Measurements from ENCODE around the gene RHOBTB3.
"Not testable (repeated sequence)": the region's sequence is repeated elsewhere in the genome, so short reads cannot be mapped to it uniquely, and the experiment has no call there.

RHOBTB3 gene, protein sequence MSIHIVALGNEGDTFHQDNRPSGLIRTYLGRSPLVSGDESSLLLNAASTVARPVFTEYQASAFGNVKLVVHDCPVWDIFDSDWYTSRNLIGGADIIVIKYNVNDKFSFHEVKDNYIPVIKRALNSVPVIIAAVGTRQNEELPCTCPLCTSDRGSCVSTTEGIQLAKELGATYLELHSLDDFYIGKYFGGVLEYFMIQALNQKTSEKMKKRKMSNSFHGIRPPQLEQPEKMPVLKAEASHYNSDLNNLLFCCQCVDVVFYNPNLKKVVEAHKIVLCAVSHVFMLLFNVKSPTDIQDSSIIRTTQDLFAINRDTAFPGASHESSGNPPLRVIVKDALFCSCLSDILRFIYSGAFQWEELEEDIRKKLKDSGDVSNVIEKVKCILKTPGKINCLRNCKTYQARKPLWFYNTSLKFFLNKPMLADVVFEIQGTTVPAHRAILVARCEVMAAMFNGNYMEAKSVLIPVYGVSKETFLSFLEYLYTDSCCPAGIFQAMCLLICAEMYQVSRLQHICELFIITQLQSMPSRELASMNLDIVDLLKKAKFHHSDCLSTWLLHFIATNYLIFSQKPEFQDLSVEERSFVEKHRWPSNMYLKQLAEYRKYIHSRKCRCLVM

GRCh38 chr5:95730730-95731570, at the start of gene RHOBTB3:
TSS of gene RHOBTB3 (plus strand) at chr5:95731336. CDS start at chr5:95731683, 347 bp downstream.
- in situ Hi-C loops (cut with MboI; ENCODE audit: low pct_unique_long_range_greater_than_20kb, low sequenced_read_pairs) = no loop called here
- peak; percentile 88 for DNase-seq

DNA sequence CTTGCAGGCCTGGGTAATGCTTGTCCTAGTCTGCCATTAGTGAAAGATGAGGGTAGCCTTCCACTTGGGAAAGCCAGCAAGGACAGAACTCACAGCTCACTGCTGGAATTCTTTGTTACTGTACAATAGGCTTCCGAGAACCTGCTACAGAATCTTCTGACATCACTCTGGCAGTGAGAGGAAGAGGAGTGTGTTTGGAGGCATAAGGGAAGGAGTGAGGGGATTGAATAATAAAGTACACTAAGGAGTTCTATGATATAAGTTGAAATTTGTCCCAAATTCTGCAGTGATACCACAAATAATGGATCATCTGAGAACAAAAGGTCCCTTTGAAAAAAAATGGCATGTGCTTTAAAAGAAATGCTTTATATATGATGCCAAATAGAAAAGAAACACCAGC, 48.2 kb upstream of the RHOBTB3 start, which contains the start of gene SPATA9:
SPATA9 (minus strand) TSS at position 101 of the 400 bp plus-strand sequence. CDS start 137 bp downstream, outside the sequence.
- DNase-seq = no peak
- in situ Hi-C loops (cut with MboI; ENCODE audit: low pct_unique_long_range_greater_than_20kb, low sequenced_read_pairs) = no loop called here

DNA sequence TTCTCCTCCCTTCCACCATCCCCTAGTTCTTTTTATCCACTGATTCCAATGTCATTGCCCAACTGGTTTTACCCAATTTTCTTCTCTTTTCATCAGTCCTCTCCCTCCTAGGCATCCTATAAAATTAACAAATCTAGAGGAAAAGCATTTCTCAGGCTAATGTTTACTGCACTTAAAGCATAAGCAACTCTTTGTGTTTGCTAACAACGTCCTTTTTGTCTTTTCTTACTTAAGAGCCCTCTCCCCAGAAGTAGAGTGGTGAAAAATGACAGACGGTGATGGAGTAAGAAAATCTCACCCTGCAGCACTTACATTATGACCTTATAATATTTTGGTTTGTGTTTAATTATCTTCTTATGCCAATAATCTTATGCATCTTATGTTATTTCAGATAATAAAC, 46.8 kb upstream of the RHOBTB3 start:
- in situ Hi-C loops (cut with MboI; ENCODE audit: low pct_unique_long_range_greater_than_20kb, low sequenced_read_pairs) = no loop called here
- no peak for DNase-seq

GRCh38 chr5:95686651-95687050, 44.5 kb upstream of the RHOBTB3 start:
- in situ Hi-C loops (cut with MboI; ENCODE audit: low pct_unique_long_range_greater_than_20kb, low sequenced_read_pairs) = no loop called here
- no peak for DNase-seq

GRCh38 chr5:95689680-95690079, 41.5 kb upstream of the RHOBTB3 start:
- no peak for DNase-seq
- in situ Hi-C loops (cut with MboI; ENCODE audit: low pct_unique_long_range_greater_than_20kb, low sequenced_read_pairs) = no loop called here

GRCh38 chr5:95690333-95690732, 40.8 kb upstream of the RHOBTB3 start:
- DNase-seq = no peak
- in situ Hi-C loops (cut with MboI; ENCODE audit: low pct_unique_long_range_greater_than_20kb, low sequenced_read_pairs) = no loop called here

DNA sequence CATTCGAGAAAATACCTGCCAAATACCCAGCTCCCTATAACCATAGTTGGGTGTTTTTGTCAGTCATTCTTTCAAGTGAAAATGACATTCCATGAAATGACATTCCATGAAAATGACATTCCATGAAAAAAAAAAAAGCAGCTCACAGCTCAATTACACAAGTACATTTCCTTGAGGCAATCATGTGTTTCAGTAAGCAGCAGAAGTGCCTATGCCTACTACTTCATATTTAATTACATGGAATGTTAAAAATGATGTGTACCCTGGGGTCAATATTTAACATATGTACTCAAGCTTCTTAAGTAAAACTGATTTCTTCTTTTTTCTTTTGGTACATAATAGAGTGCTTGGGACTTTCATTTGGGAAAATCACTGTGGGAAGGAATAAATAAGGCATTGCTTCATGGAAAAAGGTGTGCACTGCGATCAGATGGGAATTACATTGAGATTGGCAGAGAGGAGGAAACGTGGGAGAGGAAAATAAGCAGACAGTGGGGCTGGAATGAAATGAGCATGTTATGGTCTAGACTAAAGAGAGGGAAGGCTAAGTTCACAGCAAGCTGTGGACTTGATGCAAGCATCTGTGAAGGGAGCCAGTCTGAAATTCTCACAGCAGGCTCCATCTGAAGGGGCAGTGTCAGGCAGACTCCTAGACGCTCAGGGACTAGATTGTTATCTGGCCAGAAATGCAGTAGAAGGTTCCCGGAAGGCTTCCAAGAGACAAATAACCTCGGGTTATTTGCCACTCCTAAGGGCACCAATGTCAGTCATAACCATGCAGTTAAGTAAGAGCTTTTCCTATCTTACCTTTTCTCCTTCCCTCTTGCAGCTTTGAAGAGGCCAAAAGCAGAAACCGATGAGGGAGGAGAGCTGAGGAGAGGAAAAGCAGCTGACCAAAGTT, 33.1 kb upstream of the RHOBTB3 start:
- in situ Hi-C loops (cut with MboI; ENCODE audit: low pct_unique_long_range_greater_than_20kb, low sequenced_read_pairs) = no loop called here
- DNase-seq = no peak

DNA sequence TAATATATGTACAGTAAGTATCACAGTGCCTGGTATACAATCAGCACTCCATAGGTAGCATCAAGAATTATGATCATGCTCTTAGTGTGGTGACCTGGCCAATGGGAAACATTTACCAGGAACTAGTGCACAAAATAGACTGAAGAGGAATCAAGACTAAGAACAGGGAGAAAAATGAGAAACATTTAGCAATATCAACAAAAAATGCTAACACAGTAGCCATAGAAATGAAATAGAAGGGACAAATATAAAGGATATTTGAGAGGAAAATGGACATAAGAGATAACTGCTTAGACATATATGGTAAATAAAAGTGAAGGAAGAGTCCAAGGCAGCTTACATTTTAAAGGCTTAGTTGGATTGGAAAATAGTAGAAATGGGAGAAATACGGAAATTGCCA, 31.8 kb upstream of the RHOBTB3 start:
- no peak for DNase-seq
- in situ Hi-C loops (cut with MboI; ENCODE audit: low pct_unique_long_range_greater_than_20kb, low sequenced_read_pairs) = no loop called here

- DNase-seq = no peak
- in situ Hi-C loops (cut with MboI; ENCODE audit: low pct_unique_long_range_greater_than_20kb, low sequenced_read_pairs) = no loop called here
Measured at GRCh38 chr5:95701074-95701473, 30.1 kb upstream of the RHOBTB3 start.

DNA sequence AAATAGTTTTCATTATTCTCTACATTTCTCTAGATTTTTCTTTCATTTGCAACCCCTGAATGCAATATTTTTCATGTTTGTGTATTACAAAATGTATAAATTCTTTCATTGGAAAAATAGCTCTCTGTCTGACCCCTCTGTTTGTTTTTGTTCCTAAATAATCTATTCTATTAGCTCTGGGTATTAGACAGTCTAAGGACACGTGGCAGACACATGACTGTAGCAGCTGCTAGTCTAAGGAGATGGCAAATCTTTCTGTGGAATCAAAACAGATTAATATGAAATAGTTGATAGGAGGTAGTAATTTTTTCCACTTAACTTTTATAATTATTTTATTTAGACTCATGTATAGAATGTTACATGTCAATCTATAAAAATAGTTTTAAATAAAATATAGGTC, 27.0 kb upstream of the RHOBTB3 start:
- in situ Hi-C loops (cut with MboI; ENCODE audit: low pct_unique_long_range_greater_than_20kb, low sequenced_read_pairs) = no loop called here
- DNase-seq = no peak

GRCh38 chr5:95706196-95706595, 24.9 kb upstream of the RHOBTB3 start:
- in situ Hi-C loops (cut with MboI; ENCODE audit: low pct_unique_long_range_greater_than_20kb, low sequenced_read_pairs); DNase-seq: not testable (repeated sequence)

- no peak for DNase-seq
- in situ Hi-C loops (cut with MboI; ENCODE audit: low pct_unique_long_range_greater_than_20kb, low sequenced_read_pairs) = no loop called here
Measured at GRCh38 chr5:95707055-95707454, 24.1 kb upstream of the RHOBTB3 start.

DNA sequence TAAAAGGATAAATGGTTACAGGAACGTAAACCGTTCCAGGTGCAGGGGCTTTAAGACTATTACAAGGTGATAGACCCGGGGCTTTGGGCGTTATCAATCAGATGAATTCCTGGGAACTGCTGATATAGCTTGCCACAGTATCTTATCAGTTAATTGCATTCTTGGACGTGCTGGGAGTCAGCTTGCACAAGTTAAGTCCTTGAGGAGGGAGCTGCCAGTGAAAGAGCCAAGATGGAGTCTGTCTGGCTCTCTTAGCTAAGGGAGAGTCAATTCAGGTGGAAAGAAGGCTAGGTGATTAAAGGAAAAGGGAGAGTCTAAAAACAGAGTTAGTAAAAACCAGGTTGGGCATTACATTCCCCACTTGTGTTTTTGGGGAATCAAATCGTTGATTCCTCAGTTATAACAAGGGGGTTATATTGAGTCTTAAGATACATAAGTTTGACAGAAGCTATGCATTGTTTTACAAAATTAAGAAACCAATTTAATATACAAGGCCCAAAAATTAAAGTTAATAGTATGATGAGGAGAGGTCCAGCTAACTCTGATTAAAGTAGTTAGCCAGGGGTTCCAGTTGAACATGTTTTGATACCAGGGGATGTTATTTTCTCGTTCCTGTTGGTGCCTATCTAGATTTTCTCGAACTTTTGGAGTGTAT, 23.5 kb upstream of the RHOBTB3 start:
- in situ Hi-C loops (cut with MboI; ENCODE audit: low pct_unique_long_range_greater_than_20kb, low sequenced_read_pairs); DNase-seq: not testable (repeated sequence)

DNA sequence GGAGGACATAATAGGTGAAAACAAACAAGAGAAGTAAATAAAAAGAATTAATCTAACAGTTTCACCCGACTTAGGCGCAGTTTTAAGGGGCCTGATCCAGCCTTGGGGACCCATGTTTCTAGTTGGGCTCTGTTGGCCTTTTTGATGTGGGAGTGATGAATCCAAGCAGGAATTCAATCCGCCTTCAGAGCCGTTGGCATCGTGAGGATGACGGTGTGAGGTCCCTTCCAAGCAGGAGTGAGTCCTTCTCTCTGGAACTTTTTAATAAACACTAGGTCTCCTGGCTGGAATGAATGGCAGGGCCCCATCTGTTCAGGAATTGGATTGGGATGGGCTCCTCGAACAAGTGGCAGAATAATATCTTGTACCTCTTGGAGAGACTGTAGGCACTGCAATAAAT, 22.3 kb upstream of the RHOBTB3 start:
- in situ Hi-C loops (cut with MboI; ENCODE audit: low pct_unique_long_range_greater_than_20kb, low sequenced_read_pairs) = no loop called here
- no peak for DNase-seq

DNA sequence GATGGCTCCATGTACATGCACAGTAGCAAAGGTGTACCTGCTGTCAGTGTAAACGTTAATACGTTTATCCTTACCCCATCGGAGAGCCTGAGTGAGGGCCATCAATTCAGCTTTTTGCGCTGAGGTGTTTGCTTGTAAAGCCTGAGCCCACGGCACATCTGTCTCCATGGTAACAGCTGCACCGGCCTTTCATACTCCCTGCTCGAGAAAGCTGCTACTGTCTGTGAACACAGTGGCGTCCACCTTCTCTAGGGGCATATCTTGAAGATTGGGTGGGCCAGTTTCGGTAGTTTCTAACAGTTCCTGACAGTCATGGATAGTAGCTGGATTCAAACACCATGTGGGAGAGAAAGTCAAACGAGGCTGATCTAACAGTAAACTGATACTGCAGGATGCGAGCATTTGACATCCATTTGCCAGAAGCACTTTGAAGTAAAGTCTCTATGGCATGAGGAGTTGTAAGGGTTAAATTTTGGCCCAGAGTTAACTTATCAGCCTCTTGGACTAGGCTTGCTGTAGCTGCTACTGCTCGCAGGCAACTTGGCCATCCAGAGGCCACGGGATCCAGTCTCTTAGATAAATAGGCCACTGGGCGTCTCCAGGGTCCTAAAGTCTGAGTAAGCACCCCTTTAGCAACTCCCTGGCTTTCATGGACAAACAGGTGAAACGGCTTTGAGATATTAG, 21.0 kb upstream of the RHOBTB3 start:
- in situ Hi-C loops (cut with MboI; ENCODE audit: low pct_unique_long_range_greater_than_20kb, low sequenced_read_pairs) = no loop called here

DNA sequence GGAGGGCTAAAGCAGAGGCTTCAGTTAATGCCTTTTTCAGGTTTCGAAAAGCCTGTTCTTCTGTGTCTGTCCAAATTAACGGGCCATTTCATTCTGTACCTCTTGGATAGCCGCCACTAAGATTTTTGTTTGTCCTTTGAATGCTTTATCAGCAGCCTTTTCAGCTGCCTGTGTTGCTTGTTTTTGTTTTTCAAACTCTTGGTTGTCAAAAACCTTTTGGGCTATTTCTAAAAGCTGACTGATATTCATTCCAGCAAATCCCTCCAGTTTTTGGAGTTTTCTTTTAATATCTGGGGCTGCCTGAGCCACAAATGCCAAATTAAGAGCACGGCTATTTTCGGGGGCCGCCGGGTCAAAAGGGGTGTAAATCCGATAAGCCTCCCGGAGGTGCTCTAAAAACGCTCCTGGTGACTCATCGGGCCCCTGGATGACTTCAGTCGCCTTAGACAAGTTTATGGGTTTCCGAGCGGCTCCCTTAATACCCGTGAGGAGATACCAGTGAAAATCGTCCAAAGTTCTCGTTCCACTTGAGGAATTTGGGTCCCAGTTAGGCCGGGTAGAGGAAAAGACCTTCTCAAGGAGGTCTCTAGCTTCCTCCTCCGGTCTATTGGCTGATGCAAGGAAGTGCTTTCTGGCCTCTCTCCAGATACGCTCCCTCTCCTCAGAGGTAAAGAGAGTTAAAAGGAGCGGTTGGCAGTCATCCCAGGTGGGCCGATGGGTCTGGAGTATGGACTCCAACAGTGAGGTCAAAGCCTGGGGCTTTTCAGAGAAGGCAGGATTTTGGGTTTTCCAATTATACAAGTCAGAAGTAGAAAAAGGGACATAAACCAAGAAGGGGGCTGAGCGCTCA, 20.3 kb upstream of the RHOBTB3 start:
- in situ Hi-C loops (cut with MboI; ENCODE audit: low pct_unique_long_range_greater_than_20kb, low sequenced_read_pairs); DNase-seq: not testable (repeated sequence)

More for the DNA sequence above, 21.0 kb upstream of the RHOBTB3 start:
- DNase-seq = no peak
